Activated T-helper 1 cell treated with Interleukin-2 at 50 U/mL for 16 hours (primary cell): ENCODE results near the gene RILPL2.
"Not testable (repeated sequence)": the region's sequence is repeated elsewhere in the genome, so short reads cannot be mapped to it uniquely, and the experiment has no call there.

Source experiments
- DNase-seq: peaks from one replicate; pipeline ENCODE4 v3.0.0-alpha.2; 2020; ENCODE audit warnings: low read depth

RILPL2 gene, protein sequence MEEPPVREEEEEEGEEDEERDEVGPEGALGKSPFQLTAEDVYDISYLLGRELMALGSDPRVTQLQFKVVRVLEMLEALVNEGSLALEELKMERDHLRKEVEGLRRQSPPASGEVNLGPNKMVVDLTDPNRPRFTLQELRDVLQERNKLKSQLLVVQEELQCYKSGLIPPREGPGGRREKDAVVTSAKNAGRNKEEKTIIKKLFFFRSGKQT

DNA sequence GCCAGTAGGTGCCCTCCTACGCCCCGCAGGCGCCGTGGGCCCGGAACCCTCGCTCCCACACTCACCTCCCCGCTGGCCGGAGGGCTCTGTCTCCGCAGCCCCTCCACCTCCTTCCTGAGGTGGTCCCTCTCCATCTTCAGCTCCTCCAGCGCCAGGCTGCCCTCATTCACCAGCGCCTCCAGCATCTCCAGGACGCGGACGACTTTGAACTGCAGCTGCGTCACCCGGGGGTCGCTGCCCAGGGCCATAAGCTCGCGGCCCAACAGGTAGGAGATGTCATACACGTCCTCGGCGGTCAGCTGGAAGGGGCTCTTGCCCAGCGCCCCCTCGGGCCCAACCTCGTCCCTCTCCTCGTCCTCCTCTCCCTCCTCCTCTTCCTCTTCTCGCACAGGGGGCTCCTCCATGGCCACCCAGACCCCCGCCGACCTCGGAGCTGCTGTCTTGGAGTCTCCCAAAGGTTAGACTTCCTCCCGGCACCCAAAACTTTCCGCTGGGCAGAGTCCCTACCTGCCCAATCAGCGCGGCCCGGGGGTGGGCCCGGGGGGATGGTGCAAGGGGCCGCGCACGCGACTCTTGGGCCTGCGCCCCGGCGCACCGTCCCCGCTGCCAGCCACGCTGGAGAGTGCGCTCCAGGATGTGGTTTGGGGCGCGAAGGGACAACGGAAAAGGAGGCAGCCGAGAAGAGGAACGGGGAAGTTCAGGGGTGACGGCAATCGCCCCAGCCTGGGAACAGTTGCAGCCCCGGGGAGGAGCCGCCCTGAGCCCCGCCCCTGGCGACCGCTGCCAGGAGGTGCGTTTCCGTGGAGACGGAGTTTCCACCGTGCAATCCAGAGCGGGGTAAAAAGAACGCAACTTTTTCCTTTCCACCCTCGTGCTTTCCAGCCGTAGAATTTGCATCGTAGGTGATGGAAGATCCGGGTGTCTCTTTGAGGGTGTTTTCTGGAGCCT is at the start of gene RILPL2:
Gene RILPL2 (minus strand): TSS at position 668 of the 948 bp plus-strand sequence. CDS start 264 bp downstream, at position 404.
- DNase-seq = peak; percentile 87

GRCh38 chr12:123485756-123486155 is 49.3 kb upstream of the RILPL2 start:
- no peak for DNase-seq

DNA sequence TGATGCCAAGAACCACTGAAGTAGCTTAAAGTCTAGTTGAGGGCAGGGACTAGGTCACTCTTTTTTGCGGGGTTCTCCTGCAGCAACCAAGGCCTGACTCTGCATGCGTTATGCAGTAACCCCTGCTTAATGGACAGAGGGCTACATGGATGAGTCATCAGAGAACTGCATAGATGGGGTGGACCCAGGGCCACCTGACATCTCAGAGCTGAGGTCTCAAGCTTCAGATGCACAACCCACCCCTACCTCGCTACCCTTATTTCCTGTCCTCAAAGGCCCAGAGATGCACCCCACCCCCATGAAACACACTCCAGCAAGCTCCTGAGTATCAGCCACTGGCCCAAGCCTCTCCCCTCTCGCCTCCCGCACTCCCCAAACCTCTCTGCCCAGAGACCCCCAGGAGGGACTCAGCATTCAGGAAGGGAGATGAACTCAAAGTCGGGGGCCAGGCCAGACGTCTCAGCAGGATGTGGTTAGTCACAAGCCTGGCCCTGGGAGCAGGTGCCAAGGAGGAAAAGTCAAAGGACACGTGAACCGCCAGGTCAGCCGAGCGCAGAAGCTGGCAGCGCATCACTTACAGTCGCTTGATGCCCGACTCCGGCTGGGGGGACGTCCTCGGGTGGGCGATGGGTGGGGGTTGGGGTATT is 47.2 kb upstream of the RILPL2 start:
- no peak for DNase-seq

- DNase-seq = no peak
Observed at GRCh38 chr12:123482876-123483275, 46.4 kb upstream of the RILPL2 start.

DNA sequence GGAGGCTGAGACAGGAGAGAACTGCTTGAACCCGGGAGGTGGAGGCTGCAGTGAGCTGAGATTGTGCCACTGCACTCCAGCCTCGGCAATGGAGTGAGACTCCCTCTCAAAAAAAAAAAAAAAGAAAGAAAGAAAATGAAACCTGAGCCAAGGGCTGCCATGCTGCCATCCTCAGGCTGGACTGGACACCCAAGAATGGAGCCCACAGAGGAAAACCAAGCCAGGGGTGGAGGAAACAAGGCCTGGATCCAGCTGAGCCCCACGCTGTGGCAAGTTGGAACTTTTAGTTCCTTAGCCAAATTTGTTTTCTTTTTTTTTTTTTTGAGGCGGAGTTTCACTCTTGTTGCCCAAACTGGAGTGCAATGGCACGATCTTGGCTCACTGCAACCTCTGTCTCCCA is 44.8 kb upstream of the RILPL2 start:
- not testable (repeated sequence) for DNase-seq

GRCh38 chr12:123479442-123480180 is 43.1 kb upstream of the RILPL2 start:
- DNase-seq = no peak

DNA sequence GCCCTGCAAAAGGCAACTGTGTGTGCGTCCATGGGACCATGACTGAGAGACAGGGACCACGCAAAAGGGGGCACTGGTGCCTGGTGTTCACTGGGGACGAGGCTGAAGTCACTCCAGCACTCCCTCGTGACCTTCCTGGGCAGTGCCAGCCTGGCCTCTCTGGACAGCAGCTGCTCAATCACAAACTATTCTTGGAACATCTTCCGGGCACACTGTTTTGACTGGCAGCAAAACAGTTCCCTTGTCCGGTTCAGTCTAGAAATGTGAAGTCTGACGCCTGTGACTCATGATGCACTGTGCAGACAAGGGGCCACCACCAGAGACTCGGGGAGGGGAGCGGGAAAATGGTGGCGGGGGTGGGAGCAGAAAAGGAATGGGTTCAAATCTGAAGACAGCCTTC is 42.3 kb upstream of the RILPL2 start:
- no peak for DNase-seq

DNA sequence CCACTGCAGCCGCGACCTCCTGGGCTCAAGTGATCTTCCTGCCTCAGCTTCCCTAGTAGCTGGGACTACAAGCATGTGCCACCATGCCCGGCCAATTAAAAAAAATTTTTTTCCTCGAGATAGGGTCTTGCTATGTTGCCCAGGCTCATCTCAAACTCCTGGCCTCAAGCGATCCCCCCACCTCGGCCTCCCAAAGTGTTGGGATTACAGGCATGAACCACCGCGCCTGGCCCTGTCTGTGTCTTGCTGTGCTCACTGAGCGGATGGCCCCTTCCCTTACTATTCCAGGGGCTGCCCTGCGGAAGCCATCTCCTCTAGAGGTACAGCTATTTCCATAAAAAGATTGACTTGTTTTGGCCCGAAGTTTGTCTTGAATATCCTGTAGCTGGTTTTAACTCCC is 41.6 kb upstream of the RILPL2 start:
- DNase-seq = no peak

- DNase-seq = no peak
Observed at GRCh38 chr12:123475246-123475703, 38.8 kb upstream of the RILPL2 start.

DNA sequence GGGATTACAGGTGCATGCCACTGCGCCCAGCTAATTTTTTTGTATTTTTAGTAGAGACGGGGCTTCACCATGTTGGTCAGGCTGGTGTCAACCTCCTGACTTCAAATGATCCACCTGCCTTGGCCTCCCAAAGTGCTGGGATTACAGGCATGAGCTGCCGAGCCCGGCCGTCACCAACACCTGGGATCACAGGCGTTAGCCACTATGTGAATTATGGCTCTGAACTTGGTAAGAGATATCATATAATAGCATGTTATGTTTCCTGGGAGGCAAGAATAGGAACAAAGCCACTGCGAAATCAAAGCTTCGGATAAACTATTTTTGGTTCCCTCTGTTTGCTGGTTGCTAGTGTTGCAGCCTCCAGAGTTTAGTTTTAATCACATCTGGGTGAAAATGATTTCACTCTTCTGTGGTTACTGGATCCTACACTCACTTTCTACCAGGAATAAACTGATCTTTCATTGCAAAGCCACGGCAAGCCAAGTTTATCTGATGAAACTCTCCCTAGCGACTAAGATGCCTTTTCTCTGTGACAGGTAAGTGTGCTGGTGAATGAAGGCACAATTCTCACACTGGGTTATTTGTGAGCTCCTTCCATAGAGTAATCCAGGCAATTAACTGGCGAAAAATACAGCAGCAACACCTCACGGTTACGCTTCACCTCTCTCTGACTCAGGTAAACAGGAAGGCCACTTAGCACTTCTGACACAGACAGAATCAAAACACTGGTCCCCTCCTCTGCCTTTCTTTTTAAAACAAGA is 38.2 kb upstream of the RILPL2 start:
- no peak for DNase-seq

GRCh38 chr12:123472438-123472849 is 36.0 kb upstream of the RILPL2 start:
- DNase-seq = no peak

GRCh38 chr12:123471374-123472068 is 35.0 kb upstream of the RILPL2 start:
- DNase-seq = no peak

- no peak for DNase-seq
Observed at GRCh38 chr12:123469978-123470377, 33.5 kb upstream of the RILPL2 start.

- no peak for DNase-seq
Observed at GRCh38 chr12:123468786-123469185, 32.3 kb upstream of the RILPL2 start.

DNA sequence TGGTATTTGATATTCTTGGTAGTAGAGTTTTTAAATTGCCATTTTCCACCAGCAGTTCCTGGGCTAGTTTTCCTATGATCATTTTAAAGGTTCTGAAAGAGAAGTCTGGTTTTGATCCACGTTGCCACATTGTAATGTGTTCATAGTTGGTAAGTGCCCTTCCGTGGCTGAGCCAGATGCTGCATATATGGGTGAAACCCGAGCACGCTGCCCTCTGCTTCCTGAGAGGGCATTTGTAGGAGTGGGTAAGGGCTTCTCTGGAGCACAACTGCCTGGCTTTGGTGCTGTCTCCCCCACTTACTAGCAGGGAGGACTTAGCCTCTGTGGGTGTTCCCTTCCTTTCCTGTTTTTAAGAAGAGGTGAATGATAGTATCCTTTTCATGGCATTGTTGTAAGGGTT is 28.6 kb upstream of the RILPL2 start:
- DNase-seq = no peak

DNA sequence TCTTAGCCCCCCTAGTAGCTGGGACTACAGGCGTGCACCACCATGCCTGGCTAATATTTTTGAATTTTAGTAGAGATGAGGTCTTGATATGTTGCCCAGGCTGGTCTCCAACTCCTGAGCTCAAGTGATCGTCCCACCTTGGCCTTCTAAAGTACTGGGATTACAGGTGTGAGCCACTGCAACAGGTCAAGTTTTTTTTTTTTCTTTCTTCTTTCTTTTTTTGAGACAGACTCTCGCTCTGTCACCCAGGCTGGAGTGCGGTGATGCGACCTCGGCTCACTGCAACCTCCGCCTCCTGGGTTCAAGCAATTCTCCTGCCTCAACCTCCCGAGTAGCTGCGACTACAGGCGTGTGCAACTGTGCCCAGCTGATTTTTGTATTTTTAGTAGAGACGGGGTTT is 26.7 kb upstream of the RILPL2 start:
- not testable (repeated sequence) for DNase-seq

DNA sequence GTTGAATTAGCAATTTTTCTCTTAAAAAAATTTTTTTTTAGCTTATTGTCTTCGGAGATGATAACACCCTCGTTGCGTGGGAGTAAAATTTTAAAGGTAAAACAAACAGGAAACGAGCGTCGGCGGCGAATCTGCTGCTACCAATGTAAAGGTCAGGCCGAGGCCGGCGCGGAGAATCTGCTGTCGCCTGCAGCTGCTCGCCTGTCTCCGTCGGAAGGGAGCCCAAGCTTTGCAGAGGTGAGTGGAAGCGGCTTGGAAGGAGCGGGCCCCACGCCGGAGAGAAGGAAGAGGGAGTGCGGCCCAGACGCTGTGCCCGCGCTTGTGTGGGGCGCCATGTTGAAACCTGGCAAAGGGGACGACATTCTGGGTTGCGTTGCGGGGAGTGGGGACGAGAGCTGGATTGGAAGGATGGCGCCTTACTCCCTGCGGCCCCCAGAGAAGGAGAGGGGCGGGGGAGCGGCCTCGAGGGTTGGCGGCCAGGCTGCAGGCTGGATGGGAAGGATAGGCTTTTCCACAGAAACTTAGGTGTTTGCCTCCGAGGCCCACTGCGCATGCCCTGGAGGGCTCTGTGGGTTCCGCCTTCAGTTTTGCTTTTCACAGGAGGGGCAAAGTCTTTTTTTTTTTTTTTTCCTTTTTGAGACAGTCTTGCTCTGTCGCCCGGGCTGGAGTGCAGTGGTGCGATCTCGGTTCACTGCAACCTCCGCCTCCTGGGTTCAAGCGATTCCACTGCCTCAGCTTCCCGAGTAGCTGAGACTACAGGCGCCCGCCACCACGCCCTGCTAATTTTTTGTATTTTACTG is 21.7 kb upstream of the RILPL2 start, which contains the start of gene SNRNP35:
Gene SNRNP35 (plus strand): TSS at position 160 of the 800 bp plus-strand sequence. CDS start 7,402 bp downstream, outside the sequence.
- DNase-seq = peak; percentile 73

GRCh38 chr12:123453165-123453564 is 16.7 kb upstream of the RILPL2 start:
- no peak for DNase-seq

DNA sequence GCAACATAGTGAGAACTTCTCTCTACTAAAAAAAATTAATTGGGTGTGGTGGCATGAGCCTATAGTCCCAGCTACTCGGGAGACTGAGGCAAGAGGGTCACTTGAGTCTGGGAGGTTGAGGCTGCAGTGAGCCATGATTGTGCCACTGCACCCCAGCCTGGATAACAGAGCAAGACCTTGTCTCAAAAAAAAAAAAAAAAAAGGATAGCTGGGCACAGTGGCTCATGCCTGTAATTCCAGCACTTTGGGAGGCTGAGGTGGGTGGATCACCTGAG is 15.7 kb upstream of the RILPL2 start:
- DNase-seq = not testable (repeated sequence)

DNA sequence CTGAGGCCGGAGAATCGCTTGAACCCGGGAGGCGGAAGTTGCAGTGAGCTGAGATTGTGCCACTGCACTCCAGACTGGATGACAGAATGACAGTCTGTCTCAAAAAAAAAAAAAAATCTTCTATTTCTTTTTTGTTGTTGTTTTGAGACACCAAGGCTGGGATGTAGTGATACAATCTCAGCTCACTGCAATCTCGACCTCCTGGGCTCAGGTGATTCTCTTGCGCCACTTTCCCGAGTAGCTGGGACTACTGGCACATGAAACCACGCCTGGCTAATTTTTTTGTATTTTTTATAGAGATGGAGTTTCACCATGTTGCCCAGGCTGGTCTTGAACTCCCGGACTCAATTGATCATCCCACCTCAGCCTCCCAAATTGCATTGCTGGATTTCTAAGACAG is 14.2 kb upstream of the RILPL2 start:
- no peak for DNase-seq
